ENCODE measurements around the gene MINK1. TPM values are rescaled to one million over a fixed set of nuclear protein-coding genes. Genes with fewer than 3 reads are reported as not detected.

MINK1 gene
- total RNA-seq, 1 donor from 2014 or later, result 65.3 TPM

DNA sequence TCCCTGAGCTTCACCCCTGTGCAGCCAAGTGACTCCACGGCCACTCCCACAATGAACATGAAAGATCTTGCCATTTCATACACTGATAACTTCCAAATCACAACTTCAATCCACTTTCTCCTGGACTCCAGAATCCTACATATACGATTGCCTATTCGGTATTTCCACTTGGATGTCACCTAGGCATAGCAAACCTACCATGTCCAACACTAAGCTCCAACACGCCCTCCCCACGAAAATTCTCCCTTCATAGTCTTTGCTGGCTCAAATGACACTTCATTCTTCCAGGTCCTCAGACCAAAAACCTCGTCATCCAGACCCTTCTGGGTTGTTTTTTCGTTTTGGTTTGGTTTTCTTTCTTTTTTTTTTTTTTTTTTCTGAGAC lies 42.4 kb upstream of the MINK1 start:
- ChIA-PET POLR2A (interaction anchor here (0.6 to 2.4 kb wide), 11 partner anchors 9 to 1965 kb away, joined by 3 to 20 read pairs (median 4); partner anchors contain the start of genes ARRB2, C17orf107, CXCL16 and MED11), CTCF (interaction anchor here (0.8 to 2.0 kb wide), 12 partner anchors 9 to 83 kb away, joined by 3 to 17 read pairs (median 8); partner anchors contain the start of genes ARRB2, MED11 and PLD2)
- Mint-ChIP-seq H3K36me3 (ENCODE audit: low read depth) (no peaks in the 10 kb centered on the region), H3K27me3 (peaks cover 15% of the 10 kb centered on the region), H3K4me1 (peaks cover 15% of the 10 kb centered on the region), H3K27ac (peak overlapping the region; percentile 44), H3K4me3 (peak overlapping the region; percentile 89), H3K9me3 (no peaks in the 10 kb centered on the region)
- no peak for DNase-seq
- ATAC-seq (ENCODE audit: low read depth), result no peak
- TF ChIP-seq, protein P1, sequence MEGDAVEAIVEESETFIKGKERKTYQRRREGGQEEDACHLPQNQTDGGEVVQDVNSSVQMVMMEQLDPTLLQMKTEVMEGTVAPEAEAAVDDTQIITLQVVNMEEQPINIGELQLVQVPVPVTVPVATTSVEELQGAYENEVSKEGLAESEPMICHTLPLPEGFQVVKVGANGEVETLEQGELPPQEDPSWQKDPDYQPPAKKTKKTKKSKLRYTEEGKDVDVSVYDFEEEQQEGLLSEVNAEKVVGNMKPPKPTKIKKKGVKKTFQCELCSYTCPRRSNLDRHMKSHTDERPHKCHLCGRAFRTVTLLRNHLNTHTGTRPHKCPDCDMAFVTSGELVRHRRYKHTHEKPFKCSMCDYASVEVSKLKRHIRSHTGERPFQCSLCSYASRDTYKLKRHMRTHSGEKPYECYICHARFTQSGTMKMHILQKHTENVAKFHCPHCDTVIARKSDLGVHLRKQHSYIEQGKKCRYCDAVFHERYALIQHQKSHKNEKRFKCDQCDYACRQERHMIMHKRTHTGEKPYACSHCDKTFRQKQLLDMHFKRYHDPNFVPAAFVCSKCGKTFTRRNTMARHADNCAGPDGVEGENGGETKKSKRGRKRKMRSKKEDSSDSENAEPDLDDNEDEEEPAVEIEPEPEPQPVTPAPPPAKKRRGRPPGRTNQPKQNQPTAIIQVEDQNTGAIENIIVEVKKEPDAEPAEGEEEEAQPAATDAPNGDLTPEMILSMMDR (IDR thresholded peaks at IDR 0.05), result no peak
- intact Hi-C loops (cut with micrococcal nuclease), result loop anchor here (1.0 to 2.0 kb wide), 6 partner anchors 17 to 224 kb away; partner anchors contain the start of genes ARRB2, MED11 and PLD2

GRCh38 chr17:4795168-4795567 lies 38.0 kb upstream of the MINK1 start:
- CTCF ChIA-PET, result no interaction called here
- POLR2A ChIA-PET, result interaction anchor here (1.2 kb wide), 1 partner anchor 145 kb away, joined by 5 read pairs; the partner anchor contains the start of genes RNF167 and SLC25A11
- no peaks in the 10 kb centered on the region for H3K9me3 Mint-ChIP-seq

DNA sequence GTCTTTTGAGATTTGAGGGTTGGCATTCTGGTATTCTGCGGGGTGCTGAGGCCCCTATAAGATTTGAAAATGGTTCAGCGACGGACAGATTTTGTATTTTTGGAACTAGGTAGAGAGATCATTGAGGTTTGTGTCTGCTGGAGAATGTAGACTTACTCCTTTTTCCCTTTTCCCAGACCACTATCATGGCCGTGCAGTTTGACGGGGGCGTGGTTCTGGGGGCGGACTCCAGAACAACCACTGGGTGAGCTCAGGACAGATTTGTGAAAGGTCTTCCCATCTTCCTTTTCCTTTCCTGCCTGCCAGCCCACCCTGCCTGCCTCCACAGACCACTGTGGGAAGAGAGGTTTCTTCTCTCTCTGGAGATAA lies 36.6 kb upstream of the MINK1 start:
- intact Hi-C loops (cut with micrococcal nuclease), result loop anchor here (1.0 kb wide), 2 partner anchors 11 to 37 kb away; partner anchors contain the start of genes MINK1 and PLD2
- Mint-ChIP-seq H3K27me3 (no peaks in the 10 kb centered on the region), H3K27ac (peak overlapping the region; percentile 97), H3K9me3 (no peaks in the 10 kb centered on the region), H3K36me3 (ENCODE audit: low read depth) (peaks cover 31% of the 10 kb centered on the region), H3K4me1 (peaks cover 20% of the 10 kb centered on the region), H3K4me3 (peak overlapping the region; percentile 100)
- ChIA-PET CTCF (no interaction called here), POLR2A (interaction anchor here (0.6 to 1.6 kb wide), 16 partner anchors 9 to 722 kb away, joined by 3 to 31 read pairs (median 5); partner anchors contain the start of genes ARRB2, DERL2, MIS12 and PFN1)
- DNase-seq, result no peak
- ATAC-seq (ENCODE audit: low read depth), result no peak
- TF ChIP-seq, protein P1 (IDR thresholded peaks at IDR 0.05), result no peak

More at GRCh38 chr17:4795168-4795567, 38.0 kb upstream of the MINK1 start:
- intact Hi-C loops (cut with micrococcal nuclease), result no loop called here
- TF ChIP-seq, protein P1 (IDR thresholded peaks at IDR 0.05), result no peak
- Mint-ChIP-seq H3K4me1 (peaks cover 22% of the 10 kb centered on the region), H3K27ac (peak overlapping the region; percentile 97), H3K36me3 (ENCODE audit: low read depth) (peaks cover 24% of the 10 kb centered on the region), H3K4me3 (no peak overlapping the region), H3K27me3 (no peaks in the 10 kb centered on the region)
- no peak for DNase-seq
- ATAC-seq (ENCODE audit: low read depth), result no peak

DNA sequence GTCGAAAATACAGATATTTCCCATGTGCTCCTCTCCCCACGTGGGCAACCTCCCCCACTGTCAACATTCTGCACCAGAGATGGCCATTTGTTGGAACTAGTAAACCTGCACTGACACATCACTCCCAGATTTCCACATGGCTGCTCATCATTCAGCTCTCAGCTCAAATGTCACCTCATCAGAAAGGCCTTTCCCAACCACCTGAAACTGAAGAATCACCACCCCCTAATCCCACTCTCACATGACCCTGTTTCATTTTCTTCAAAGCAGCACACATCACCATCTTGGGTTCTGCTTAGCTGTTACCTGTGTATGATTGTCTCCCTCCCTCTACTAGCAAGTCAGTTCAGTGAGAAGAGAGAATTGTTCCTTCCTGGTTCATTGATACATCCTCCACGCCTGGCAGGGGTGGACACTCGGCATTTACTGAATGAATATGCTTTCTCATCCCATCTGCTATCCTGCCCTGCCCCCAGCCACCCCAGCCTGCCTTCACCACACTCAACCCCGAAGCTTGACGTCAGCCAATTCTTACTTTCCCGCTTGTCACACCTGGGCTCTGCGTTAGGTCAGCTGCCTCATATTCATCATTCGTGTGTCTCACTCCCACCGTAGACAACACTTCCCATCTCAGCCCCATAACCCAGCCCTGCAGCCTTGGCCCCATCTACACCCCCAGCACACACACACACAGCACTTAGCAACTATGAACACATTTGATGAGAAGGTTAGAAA lies 32.5 kb upstream of the MINK1 start:
- H3K27ac Mint-ChIP-seq, result no peak overlapping the region
- peaks cover 31% of the 10 kb centered on the region for H3K36me3 Mint-ChIP-seq (ENCODE audit: low read depth)
- no peak overlapping the region for H3K4me3 Mint-ChIP-seq
- POLR2A ChIA-PET, result interaction anchor here (1.6 kb wide), 1 partner anchor 11 kb away, joined by 4 read pairs; no protein-coding TSS in a partner anchor
- CTCF ChIA-PET, result no interaction called here
- intact Hi-C loops (cut with micrococcal nuclease), result no loop called here
- H3K27me3 Mint-ChIP-seq, result no peaks in the 10 kb centered on the region
- H3K9me3 Mint-ChIP-seq, result no peaks in the 10 kb centered on the region
- ATAC-seq (ENCODE audit: low read depth) (no peak), DNase-seq (no peak)
- TF ChIP-seq, protein P1 (IDR thresholded peaks at IDR 0.05), result no peak
- peaks cover 19% of the 10 kb centered on the region for H3K4me1 Mint-ChIP-seq

DNA sequence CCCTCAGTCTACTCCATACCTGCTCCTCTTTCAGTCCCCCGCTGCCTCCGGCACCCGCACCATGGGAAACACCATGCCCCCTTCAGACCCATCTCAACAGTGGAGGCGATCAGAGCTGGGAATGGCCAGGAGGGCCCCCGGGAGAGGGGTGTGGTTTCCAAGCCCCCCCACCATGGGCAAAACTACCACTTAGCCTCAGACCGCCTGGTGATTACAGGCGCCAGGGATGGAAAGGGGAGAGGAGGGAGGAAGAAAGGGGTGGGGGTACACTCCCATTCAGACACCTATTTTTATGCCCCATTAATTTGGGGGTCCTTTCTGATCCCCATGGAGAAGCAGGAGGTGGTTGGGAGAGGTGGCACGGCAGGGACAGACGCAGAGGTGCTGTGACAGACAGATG lies 30.9 kb upstream of the MINK1 start, which contains the start of gene C17orf114:
TSS of gene C17orf114 (minus strand) at position 101 of the 400 bp plus-strand sequence.
- ChIA-PET CTCF (no interaction called here), POLR2A (interaction anchor here (0.6 kb wide), 1 partner anchor 100 kb away, joined by 5 read pairs; no protein-coding TSS in a partner anchor)
- intact Hi-C loops (cut with micrococcal nuclease), result no loop called here
- no peaks in the 10 kb centered on the region for H3K9me3 Mint-ChIP-seq
- peaks cover 10% of the 10 kb centered on the region for H3K4me1 Mint-ChIP-seq
- DNase-seq (no peak), ATAC-seq (ENCODE audit: low read depth) (no peak)
- H3K36me3 Mint-ChIP-seq (ENCODE audit: low read depth), result peaks cover 22% of the 10 kb centered on the region
- H3K27me3 Mint-ChIP-seq, result no peaks in the 10 kb centered on the region
- H3K4me3 Mint-ChIP-seq, result no peak within 1 kb of the TSS
- H3K27ac Mint-ChIP-seq, result no peak within 1 kb of the TSS
- TF ChIP-seq, protein P1 (IDR thresholded peaks at IDR 0.05), result no peak
